Neuronal stem cell (in vitro differentiated cells): ENCODE results near the gene RNU6-7.

Source experiments
- DNase-seq: peaks from one replicate; pipeline ENCODE4 v3.0.0-alpha.2; 2013; ENCODE audit warnings: low spot score
- H2AFZ ChIP-seq: one replicate; pipeline ENCODE4 v1.6.1; 2013; ENCODE audit warnings: mild to moderate bottlenecking, low read length, inconsistent platforms
- H2AK5ac ChIP-seq: 2 replicates; pipeline ENCODE4 v1.6.1; 2013; ENCODE audit warnings: low read depth, mild to moderate bottlenecking, inconsistent platforms, low read length, moderate library complexity, mixed read lengths
- H2BK120ac ChIP-seq: 2 replicates; pipeline ENCODE4 v1.6.1; 2013; ENCODE audit warnings: low read depth, mild to moderate bottlenecking, inconsistent platforms, low read length, moderate library complexity, mixed read lengths
- H2BK12ac ChIP-seq: one replicate; pipeline ENCODE4 v1.6.1; 2013; ENCODE audit warnings: low read length, inconsistent platforms
- H2BK15ac ChIP-seq: 2 replicates; pipeline ENCODE4 v1.6.1; 2013; ENCODE audit warnings: mild to moderate bottlenecking, low read length, inconsistent platforms, mixed read lengths
- H2BK5ac ChIP-seq: one replicate; pipeline ENCODE4 v1.6.1; 2013; ENCODE audit warnings: inconsistent platforms, mild to moderate bottlenecking, low read length, moderate library complexity
- H3K14ac ChIP-seq: one replicate; pipeline ENCODE4 v1.6.1; 2013; ENCODE audit warnings: low read length, inconsistent platforms
- H3K18ac ChIP-seq: 2 replicates; pipeline ENCODE4 v1.6.1; 2013; ENCODE audit warnings: low read length, inconsistent platforms
- H3K23ac ChIP-seq: 2 replicates; pipeline ENCODE4 v1.6.1; 2013; ENCODE audit warnings: low read depth, mild to moderate bottlenecking, mixed read lengths, low read length, inconsistent platforms; ENCODE audit not compliant: poor library complexity
- H3K27ac ChIP-seq: replicated peaks from 3 replicates; pipeline ENCODE4 v1.5.1; 2013; ENCODE audit warnings: low read length, inconsistent platforms
- H3K27me3 ChIP-seq, 3 experiments: 2 replicates each; pipeline ENCODE4 v1.6.1; 2013; ENCODE audit warnings: low read length in 3 of 3, mild to moderate bottlenecking in 2 of 3, inconsistent platforms in 1 of 3, low read depth in 1 of 3, mixed read lengths in 1 of 3, moderate library complexity in 1 of 3; ENCODE audit not compliant: control insufficient read depth in 3 of 3, insufficient read depth in 3 of 3
- H3K36me3 ChIP-seq, 2 donors: replicated peaks in 1 of 2; 2 replicates each; pipeline ENCODE4 v1.6.1; 2013; ENCODE audit warnings: low read length in 2 of 2; ENCODE audit not compliant: control insufficient read depth in 2 of 2, insufficient read depth in 2 of 2
- H3K4ac ChIP-seq: 2 replicates; pipeline ENCODE4 v1.6.1; 2013; ENCODE audit warnings: inconsistent platforms, mild to moderate bottlenecking, low read length, moderate library complexity
- H3K4me1 ChIP-seq, 2 donors: 1 replicate in 1 of 2; 2 replicates in 1 of 2; pipeline ENCODE4 v1.6.1; 2013; ENCODE audit warnings: low read length in 2 of 2, low read depth in 1 of 2; ENCODE audit not compliant: control insufficient read depth in 2 of 2, insufficient read depth in 1 of 2
- H3K4me2 ChIP-seq: one replicate; pipeline ENCODE4 v1.6.1; 2013; ENCODE audit warnings: mild to moderate bottlenecking, low read length, inconsistent platforms; ENCODE audit not compliant: insufficient read depth, poor library complexity, severe bottlenecking
- H3K4me3 ChIP-seq, 2 donors: 2 replicates each; pipeline ENCODE4 v1.5.1; 2013; ENCODE audit warnings: low read length in 2 of 2, mild to moderate bottlenecking in 2 of 2, inconsistent platforms in 1 of 2, moderate library complexity in 1 of 2
- H3K79me1 ChIP-seq: one replicate; pipeline ENCODE4 v1.6.1; 2013; ENCODE audit warnings: low read depth, mild to moderate bottlenecking, inconsistent platforms, low read length, moderate library complexity
- H3K9ac ChIP-seq: one replicate; pipeline ENCODE4 v1.6.1; 2013; ENCODE audit warnings: mild to moderate bottlenecking, low read depth, low read length, inconsistent platforms; ENCODE audit not compliant: poor library complexity
- H3K9me3 ChIP-seq, 2 donors: replicated peaks in 1 of 2; 2 replicates each; pipeline versions ENCODE3 to v1.6.1; 2013; ENCODE audit warnings: low read length in 2 of 2, mild to moderate bottlenecking in 2 of 2, inconsistent platforms in 1 of 2, low read depth in 1 of 2, mixed read lengths in 1 of 2, moderate library complexity in 1 of 2; ENCODE audit not compliant: control insufficient read depth in 2 of 2, insufficient read depth in 1 of 2
- H4K8ac ChIP-seq: one replicate; pipeline ENCODE4 v1.6.1; 2013; ENCODE audit warnings: low read depth, mild to moderate bottlenecking, inconsistent platforms, low read length, moderate library complexity
- H4K91ac ChIP-seq: one replicate; pipeline ENCODE4 v1.6.1; 2013; ENCODE audit warnings: low read length, low read depth, mild to moderate bottlenecking, inconsistent platforms; ENCODE audit not compliant: poor library complexity
- WGBS, 2 donors: extraction: QIAGEN DNeasy Blood & Tissue Kit; methylation state at CpG; one replicate each; pipeline ENCODE4 v1.1.7; 2013; ENCODE audit warnings: missing lambda C conversion rate in 2 of 2, mixed read lengths in 1 of 2; ENCODE audit not compliant: insufficient read length in 2 of 2, insufficient replicate concordance in 1 of 2; ENCODE audit errors: extremely low coverage in 2 of 2; 5-methylcytosine and 5-hydroxymethylcytosine counted together

Gene RNU6-7

GRCh38 chr14:32209471-32209870, 7.6 kb downstream of the RNU6-7 start:
- Histone ChIP-seq H3K9me3 (peaks cover 0 to 2% of the 10 kb centered on the region in 2 donors), H4K91ac (no peak overlapping the region), H3K18ac (no peak overlapping the region), H3K27me3 (peaks cover 0 to 41% (median 0%) of the 10 kb centered on the region in 3 experiments), H2BK5ac (no peak overlapping the region), H2BK120ac (no peak overlapping the region), H3K14ac (no peak overlapping the region), H2AK5ac (no peak overlapping the region), H3K23ac (no peak overlapping the region), H2AFZ (no peak overlapping the region), H2BK15ac (no peak overlapping the region), H3K36me3 (no peaks in the 10 kb centered on the region), H3K4me1 (no peaks in the 10 kb centered on the region), H4K8ac (no peak overlapping the region), H3K4me2 (no peak overlapping the region), H3K27ac (no peak overlapping the region), H3K4ac (no peak overlapping the region), H3K9ac (no peak overlapping the region), H2BK12ac (no peak overlapping the region), H3K4me3 (no peak overlapping the region), H3K79me1 (no peaks in the 10 kb centered on the region)
- DNase-seq, result no peak

DNA sequence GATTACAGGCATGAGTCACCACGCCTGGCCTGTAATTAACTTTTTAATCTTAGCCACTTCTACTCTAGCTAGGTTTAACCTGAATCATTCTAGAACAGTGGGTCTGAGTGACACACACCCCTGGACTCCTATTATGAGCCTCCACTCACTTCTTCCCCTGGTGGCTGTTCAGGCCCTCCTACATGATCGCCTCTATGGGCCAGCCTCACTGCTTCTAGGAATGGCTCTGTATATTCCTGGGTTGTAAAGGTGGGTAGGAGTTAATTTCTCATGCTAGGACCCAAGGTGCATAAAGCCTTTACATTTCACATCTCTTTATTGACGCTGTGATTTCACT, 9.2 kb downstream of the RNU6-7 start:
- Histone ChIP-seq H2BK5ac (no peak overlapping the region), H3K18ac (no peak overlapping the region), H3K36me3 (no peaks in the 10 kb centered on the region), H3K4ac (no peak overlapping the region), H3K79me1 (no peaks in the 10 kb centered on the region), H4K8ac (no peak overlapping the region), H2BK120ac (no peak overlapping the region), H3K27ac (no peak overlapping the region), H4K91ac (no peak overlapping the region), H2BK15ac (no peak overlapping the region), H3K4me3 (no peak overlapping the region), H3K4me1 (no peaks in the 10 kb centered on the region), H3K27me3 (peaks cover 0 to 31% (median 0%) of the 10 kb centered on the region in 3 experiments), H3K14ac (no peak overlapping the region), H2AFZ (no peak overlapping the region), H2BK12ac (no peak overlapping the region), H3K9me3 (peaks cover 0 to 4% of the 10 kb centered on the region in 2 donors), H3K9ac (no peak overlapping the region), H3K4me2 (no peak overlapping the region), H3K23ac (no peak overlapping the region), H2AK5ac (no peak overlapping the region)
- WGBS, 2 donors, result no CpG with 5 or more reads among the region's 3 CpGs
- DNase-seq, result no peak

- H3K14ac ChIP-seq, result no peak overlapping the region
- no peak overlapping the region for H2AK5ac ChIP-seq
- H3K4me3 ChIP-seq, result no peak overlapping the region
- peaks cover 0 to 4% of the 10 kb centered on the region in 2 donors for H3K9me3 ChIP-seq
- peaks cover 0 to 2% of the 10 kb centered on the region in 2 donors for H3K4me1 ChIP-seq
- H4K8ac ChIP-seq, result no peak overlapping the region
- no peaks in the 10 kb centered on the region for H3K36me3 ChIP-seq
- H3K79me1 ChIP-seq, result no peaks in the 10 kb centered on the region
- no peak overlapping the region for H2AFZ ChIP-seq
- H3K27ac ChIP-seq, result no peak overlapping the region
- no peak overlapping the region for H2BK5ac ChIP-seq
- no peak overlapping the region for H3K4me2 ChIP-seq
- H2BK15ac ChIP-seq, result no peak overlapping the region
- no peak overlapping the region for H2BK120ac ChIP-seq
- no peak overlapping the region for H2BK12ac ChIP-seq
- H3K23ac ChIP-seq, result no peak overlapping the region
- H4K91ac ChIP-seq, result no peak overlapping the region
- H3K18ac ChIP-seq, result no peak overlapping the region
- H3K4ac ChIP-seq, result no peak overlapping the region
- peaks cover 0 to 15% (median 0%) of the 10 kb centered on the region in 3 experiments for H3K27me3 ChIP-seq
- DNase-seq, result no peak
- H3K9ac ChIP-seq, result no peak overlapping the region
Measured at GRCh38 chr14:32212833-32213232, 11.0 kb downstream of the RNU6-7 start.

- WGBS, 2 donors, result no CpG with 5 or more reads among the region's 5 CpGs
Measured at GRCh38 chr14:32217301-32217700, 15.5 kb downstream of the RNU6-7 start.

More at GRCh38 chr14:32217301-32217700, 15.5 kb downstream of the RNU6-7 start:
- Histone ChIP-seq H3K23ac (no peak overlapping the region), H3K27me3 (peaks cover 0 to 11% (median 0%) of the 10 kb centered on the region in 3 experiments), H2BK5ac (no peak overlapping the region), H2BK12ac (no peak overlapping the region), H3K4me3 (no peak overlapping the region), H3K4me2 (no peak overlapping the region), H2AK5ac (no peak overlapping the region), H3K9ac (no peak overlapping the region), H3K4me1 (peaks cover 0 to 5% of the 10 kb centered on the region in 2 donors), H3K36me3 (no peaks in the 10 kb centered on the region), H3K4ac (no peak overlapping the region), H2AFZ (no peak overlapping the region), H2BK15ac (no peak overlapping the region), H3K9me3 (peaks cover 0 to 2% of the 10 kb centered on the region in 2 donors), H3K14ac (no peak overlapping the region), H2BK120ac (no peak overlapping the region), H4K8ac (no peak overlapping the region), H3K27ac (no peak overlapping the region), H4K91ac (no peak overlapping the region), H3K18ac (no peak overlapping the region), H3K79me1 (no peaks in the 10 kb centered on the region)
- DNase-seq, result no peak
